HCT116 (cell line): ENCODE results near the gene ZBTB1. TPM values are rescaled to one million over a fixed set of nuclear protein-coding genes. Genes with fewer than 3 reads are reported as not detected.
A peak's percentile ranks its signal among the peaks of the same experiment; 100 is the strongest.

Source experiments
- ATAC-seq: fragments of 200-7000 bp; cut with Tn5 transposase; 2 replicates; pipeline ENCODE4 v1.9.1; 2020; ENCODE audit warnings: mild to moderate bottlenecking, moderate library complexity
- BruUV-seq: library from RNA; stranded (reverse); fragments of 400-500 nt; replicated peaks from 2 replicates; lab custom pipeline; 2021; lab: Mats Ljungman, UMichigan
- CTCF ChIA-PET: fragments of 300-600 bp; sonication (Branson Sonifier 250); formaldehyde crosslinking; loops from one replicate; lab custom pipeline; 2021; ENCODE audit warnings: antibody characterized with exemption; lab: Charles Lee
- POLR2A ChIA-PET: fragments of 300-600, 350-600 bp; sonication (Branson Sonifier 250); formaldehyde crosslinking; loops from one replicate; lab custom pipeline; 2021; ENCODE audit warnings: antibody characterized with exemption; lab: Charles Lee
- RAD21 ChIA-PET, 2 experiments: fragments of 300-600 bp; sonication (Branson Sonifier 250); formaldehyde crosslinking; loops; one replicate each; lab custom pipeline; 2023; ENCODE audit warnings: low total read pairs in 2 of 2; ENCODE audit not compliant: uncharacterized antibody in 2 of 2, unreplicated experiment in 2 of 2, low non-redundant PET in 1 of 2; lab: Charles Lee
- DNase-seq: peaks from one replicate; pipeline ENCODE4 v3.0.0-alpha.2; 2010; ENCODE audit warnings: low read depth, low spot score
- H2AFZ ChIP-seq: fragments of 200-600 bp; shearing (Covaris generic), sonication (generic); 2 replicates; pipeline ENCODE4 v1.6.1; 2017; ENCODE audit warnings: low read depth, mixed run types, mixed read lengths, antibody characterized with exemption, low read length; ENCODE audit not compliant: poor library complexity, severe bottlenecking
- H3K27ac ChIP-seq: 2 replicates; pipeline ENCODE4 v1.5.1; 2012; ENCODE audit warnings: low read depth, low read length
- H3K27me3 ChIP-seq: fragments of 200-600 bp; sonication (generic); 2 replicates; pipeline ENCODE4 v1.6.1; 2016; ENCODE audit warnings: mixed run types, low read length, mixed read lengths; ENCODE audit not compliant: insufficient read depth
- H3K36me3 ChIP-seq, 2 experiments: fragments of 200-500 bp in 1 of 2; fragments of 200-600 bp in 1 of 2; sonication (Bioruptor generic) in 1 of 2; sonication (generic) in 1 of 2; 2 replicates each; pipeline versions ENCODE4 v1.5.1 to v1.6.1; 2014 to 2016; ENCODE audit warnings: low read length in 2 of 2, inconsistent platforms in 1 of 2, mixed read lengths in 1 of 2, mixed run types in 1 of 2; ENCODE audit not compliant: insufficient read depth in 2 of 2, control insufficient read depth in 1 of 2
- H3K4me1 ChIP-seq, 2 experiments: fragments of 200-600 bp in 1 of 2; sonication (generic) in 1 of 2; 2 replicates each; pipeline versions ENCODE4 v1.5.1 to v1.6.1; 2012 to 2017; ENCODE audit warnings: low read length in 2 of 2, inconsistent platforms in 1 of 2, mild to moderate bottlenecking in 1 of 2, mixed read lengths in 1 of 2, mixed run types in 1 of 2, moderate library complexity in 1 of 2; ENCODE audit not compliant: insufficient read depth in 2 of 2, control insufficient read depth in 1 of 2
- H3K4me2 ChIP-seq: fragments of 200-600 bp; sonication (generic); 2 replicates; pipeline ENCODE4 v1.6.1; 2017; ENCODE audit warnings: mixed run types, low read length, mixed read lengths
- H3K4me3 ChIP-seq, 2 experiments: fragments of 200-600 bp in 1 of 2; sonication (generic) in 1 of 2; replicated peaks in 1 of 2; 2 replicates each; pipeline ENCODE4 v1.5.1; 2011 to 2016; ENCODE audit warnings: low read length in 2 of 2, control low read depth in 1 of 2, low read depth in 1 of 2, mild to moderate bottlenecking in 1 of 2, mixed read lengths in 1 of 2, mixed run types in 1 of 2
- H3K79me2 ChIP-seq: fragments of 200-600 bp; sonication (generic); 2 replicates; pipeline ENCODE4 v1.6.1; 2017; ENCODE audit warnings: mild to moderate bottlenecking, mixed run types, low read length, moderate library complexity, mixed read lengths; ENCODE audit not compliant: insufficient read depth
- H3K9ac ChIP-seq: fragments of 200-600 bp; sonication (generic); 2 replicates; pipeline ENCODE4 v1.6.1; 2016; ENCODE audit warnings: low read length, mixed read lengths
- H3K9me2 ChIP-seq: fragments of 200-600 bp; sonication (generic), shearing (Covaris generic); 2 replicates; pipeline ENCODE4 v1.6.1; 2017; ENCODE audit warnings: mixed run types, mild to moderate bottlenecking, moderate library complexity; ENCODE audit not compliant: insufficient read depth
- H3K9me3 ChIP-seq, 2 experiments: fragments of 200-500 bp in 1 of 2; fragments of 200-600 bp in 1 of 2; sonication (Bioruptor generic) in 1 of 2; sonication (generic) in 1 of 2; 2 replicates each; pipeline ENCODE4 v1.6.1; 2014 to 2017; ENCODE audit warnings: low read length in 2 of 2, mixed read lengths in 2 of 2, inconsistent platforms in 1 of 2, low read depth in 1 of 2, mild to moderate bottlenecking in 1 of 2, mixed run types in 1 of 2, moderate library complexity in 1 of 2; ENCODE audit not compliant: control insufficient read depth in 1 of 2, insufficient read depth in 1 of 2
- H4K20me1 ChIP-seq: fragments of 200-600 bp; sonication (generic), shearing (Covaris generic); 2 replicates; pipeline ENCODE4 v1.6.1; 2017; ENCODE audit warnings: mixed run types, mild to moderate bottlenecking, moderate library complexity; ENCODE audit not compliant: insufficient read depth
- MAX ChIP-seq: IDR thresholded peaks from 2 replicates; pipeline ENCODE4 v1.6.1; 2012
- POLR2A ChIP-seq: IDR thresholded peaks from 2 replicates; pipeline ENCODE4 v1.7.0; 2011; ENCODE audit warnings: borderline replicate concordance; ENCODE audit not compliant: insufficient read depth, insufficient read length; ENCODE audit errors: extremely low read depth
- POLR2AphosphoS5 ChIP-seq: IDR thresholded peaks from 2 replicates; pipeline ENCODE4 v1.6.1; 2011; ENCODE audit warnings: mild to moderate bottlenecking, low read depth, low read length, moderate library complexity
- SIN3A ChIP-seq: IDR thresholded peaks from 2 replicates; pipeline ENCODE4 v1.6.1; 2012; ENCODE audit warnings: low read depth
- TCF7L2 ChIP-seq: IDR thresholded peaks from 2 replicates; pipeline ENCODE4 v1.7.0; 2011; ENCODE audit warnings: borderline replicate concordance, inconsistent platforms; ENCODE audit not compliant: insufficient read depth, insufficient read length; ENCODE audit errors: extremely low read depth
- YY1 ChIP-seq: IDR thresholded peaks from 2 replicates; pipeline ENCODE4 v1.6.1; 2011; ENCODE audit warnings: low read length, low read depth, moderate library complexity, mild to moderate bottlenecking; ENCODE audit not compliant: insufficient replicate concordance; ENCODE audit errors: extremely low read depth
- intact Hi-C: fragments of 100-400 bp; cut with micrococcal nuclease; formaldehyde crosslinking; loops from 2 replicates; pipeline ENCODE4 v1.10.0; 2022
- total RNA-seq: library from RNA; stranded (reverse); gene quantifications from one replicate; pipeline ENCODE4 v1.2.1, GENCODE V29; 2021; ENCODE audit not compliant: unreplicated experiment

Gene ZBTB1
- total RNA-seq, 1 experiment from 2014 or later: 20.6 TPM

- CTCF ChIA-PET: no interaction called here
- no peak overlapping the region for H3K9ac ChIP-seq
Measured at GRCh38 chr14:64507376-64508156, 3.0 kb downstream of the ZBTB1 start.

GRCh38 chr14:64508215-64508776 is 3.7 kb downstream of the ZBTB1 start:
- Histone ChIP-seq H2AFZ (no peak overlapping the region), H3K9ac (no peak overlapping the region)
- intact Hi-C loops: no loop called here
- TF ChIP-seq TCF7L2 (no peak), POLR2A (no peak), POLR2AphosphoS5 (no peak), MAX (no peak), SIN3A (no peak)
- TF ChIP-seq, all 23 proteins: peak for 0
- ATAC-seq (no peak), DNase-seq (no peak)
- Histone ChIP-seq H3K79me2 (peaks cover 82% of the 10 kb centered on the region), H3K4me2 (no peak overlapping the region), H3K4me3 (no peak overlapping the region), H3K27ac (no peak overlapping the region), H3K9me3 (no peaks in the 10 kb centered on the region), H4K20me1 (0 out of 2 replicates have a peak, but pooled peaks cover 3% of the 10 kb centered on the region), H3K36me3 (no peaks in the 10 kb centered on the region), H3K27me3 (no peaks in the 10 kb centered on the region), H3K9me2 (no peaks in the 10 kb centered on the region), H3K4me1 (peaks cover 18 to 50% of the 10 kb centered on the region in 2 experiments; a peak in 3 of 4 replicates)
- ChIA-PET RAD21 (no interaction called here), CTCF (no interaction called here), POLR2A (no interaction called here)
- BruUV-seq: no TSS peak

More at GRCh38 chr14:64507376-64508156, 3.0 kb downstream of the ZBTB1 start:
- H3K27me3 ChIP-seq: no peaks in the 10 kb centered on the region
- POLR2A ChIA-PET: no interaction called here
- intact Hi-C loops: no loop called here
- ATAC-seq: no peak
- peaks cover 79% of the 10 kb centered on the region for H3K79me2 ChIP-seq
- no peak for TF ChIP-seq YY1
- TF ChIP-seq, all 23 proteins: peak for 0
- peaks cover 18 to 51% of the 10 kb centered on the region in 2 experiments; a peak in 3 of 4 replicates for H3K4me1 ChIP-seq
- H2AFZ ChIP-seq: no peak overlapping the region
- RAD21 ChIA-PET: no interaction called here
- DNase-seq: no peak
- no peaks in the 10 kb centered on the region for H3K9me2 ChIP-seq
- no peaks in the 10 kb centered on the region for H3K9me3 ChIP-seq
- H3K4me2 ChIP-seq: peak overlapping the region; percentile 27
- BruUV-seq: no TSS peak
- H3K27ac ChIP-seq: no peak overlapping the region
- H3K36me3 ChIP-seq: no peaks in the 10 kb centered on the region
- no peak overlapping the region for H3K4me3 ChIP-seq
- H4K20me1 ChIP-seq: 0 out of 2 replicates have a peak, but pooled peaks cover 3% of the 10 kb centered on the region
